ENCODE data around the gene SDF2.

DNA sequence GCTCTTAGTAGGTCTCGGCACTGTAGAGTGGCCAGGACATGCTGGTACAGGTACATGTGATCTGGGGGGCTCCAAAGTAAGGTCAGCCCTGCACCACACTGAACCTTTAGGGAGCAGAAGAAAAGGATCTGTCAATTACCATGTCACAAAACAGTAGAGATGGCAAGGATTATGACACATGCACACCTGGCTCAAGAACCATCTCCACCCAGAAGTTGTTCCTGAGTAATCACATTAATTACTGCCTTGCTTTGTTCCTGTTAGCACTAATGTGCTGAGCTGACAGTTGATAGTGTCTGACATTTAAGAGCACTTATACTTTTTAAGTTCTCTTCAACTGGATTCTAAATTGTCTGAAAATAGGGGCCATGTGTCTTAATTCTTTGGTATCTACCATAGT, 26.2 kb downstream of the SDF2 start:
- TF ChIP-seq, protein P1, sequence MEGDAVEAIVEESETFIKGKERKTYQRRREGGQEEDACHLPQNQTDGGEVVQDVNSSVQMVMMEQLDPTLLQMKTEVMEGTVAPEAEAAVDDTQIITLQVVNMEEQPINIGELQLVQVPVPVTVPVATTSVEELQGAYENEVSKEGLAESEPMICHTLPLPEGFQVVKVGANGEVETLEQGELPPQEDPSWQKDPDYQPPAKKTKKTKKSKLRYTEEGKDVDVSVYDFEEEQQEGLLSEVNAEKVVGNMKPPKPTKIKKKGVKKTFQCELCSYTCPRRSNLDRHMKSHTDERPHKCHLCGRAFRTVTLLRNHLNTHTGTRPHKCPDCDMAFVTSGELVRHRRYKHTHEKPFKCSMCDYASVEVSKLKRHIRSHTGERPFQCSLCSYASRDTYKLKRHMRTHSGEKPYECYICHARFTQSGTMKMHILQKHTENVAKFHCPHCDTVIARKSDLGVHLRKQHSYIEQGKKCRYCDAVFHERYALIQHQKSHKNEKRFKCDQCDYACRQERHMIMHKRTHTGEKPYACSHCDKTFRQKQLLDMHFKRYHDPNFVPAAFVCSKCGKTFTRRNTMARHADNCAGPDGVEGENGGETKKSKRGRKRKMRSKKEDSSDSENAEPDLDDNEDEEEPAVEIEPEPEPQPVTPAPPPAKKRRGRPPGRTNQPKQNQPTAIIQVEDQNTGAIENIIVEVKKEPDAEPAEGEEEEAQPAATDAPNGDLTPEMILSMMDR (IDR thresholded peaks at IDR 0.05): no peak
- TF ChIP-seq YY1 (IDR thresholded peaks at IDR 0.05; ENCODE audit: low read depth) (no peak), POLR2AphosphoS5 (IDR thresholded peaks at IDR 0.05; ENCODE audit: low read depth, low read length) (no peak)

Measured in SK-N-SH (cell line).